BJ (cell line): Measurements from ENCODE around the gene TSHZ2. TPM values are rescaled to one million over a fixed set of nuclear protein-coding genes. Genes with fewer than 3 reads are reported as not detected.

Source experiments
- CTCF ChIA-PET: fragments of 350-600 bp; formaldehyde crosslinking; extraction: SDS; loops from one replicate; lab custom pipeline; 2021; ENCODE audit warnings: antibody characterized with exemption, inconsistent platforms; lab: Yijun Ruan, JAX
- POLR2A ChIA-PET: fragments of 300-600 bp; sonication (Branson Sonifier 250); formaldehyde crosslinking; extraction: SDS; loops from one replicate; lab custom pipeline; 2021; ENCODE audit warnings: antibody characterized with exemption; lab: Charles Lee
- DNase-seq: peaks from one replicate; pipeline ENCODE4 v3.0.0-alpha.2; 2011; ENCODE audit warnings: low read depth
- H3K27me3 ChIP-seq: 2 replicates; pipeline ENCODE4 v1.6.0; 2011; ENCODE audit warnings: low read length; ENCODE audit not compliant: control insufficient read depth, insufficient read depth
- H3K36me3 ChIP-seq: 2 replicates; pipeline ENCODE4 v1.5.1; 2011; ENCODE audit warnings: low read length; ENCODE audit not compliant: control insufficient read depth, insufficient read depth
- H3K4me3 ChIP-seq: 2 replicates; pipeline ENCODE4 v1.5.1; 2011; ENCODE audit warnings: low read depth, mild to moderate bottlenecking, control low read depth, low read length
- CTCF ChIP-seq: IDR thresholded peaks from 2 replicates; pipeline ENCODE4 v1.5.1; 2011; ENCODE audit warnings: low read depth, mild to moderate bottlenecking, control low read depth, inconsistent platforms, low read length, moderate library complexity; ENCODE audit not compliant: insufficient read depth
- polyA plus RNA-seq: library from polyadenylated mRNA; depleted of rRNA; stranded (reverse); fragments of >200 nt; gene quantifications from 2 replicates; pipeline ENCODE4 v1.2.3, GENCODE V29; 2011

Gene TSHZ2
- polyA plus RNA-seq, 1 experiment, result not detected

DNA sequence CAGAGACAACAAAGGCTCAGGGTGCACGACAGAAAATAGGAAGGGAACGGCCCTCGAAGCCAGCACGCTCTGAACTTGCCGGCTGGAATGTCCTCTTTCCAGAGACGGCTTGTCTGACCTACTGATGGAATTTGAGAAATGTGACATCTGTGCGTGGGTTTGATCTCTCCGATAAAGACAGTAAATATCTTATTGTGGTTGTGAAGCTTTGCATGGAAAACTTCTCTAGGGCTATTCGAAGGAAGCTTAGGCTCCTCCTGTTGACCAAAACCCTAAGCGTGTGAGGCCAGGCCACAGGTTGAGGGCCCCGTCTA, 374.1 kb downstream of the TSHZ2 start:
- POLR2A ChIA-PET, result no interaction called here
- H3K4me3 ChIP-seq, result no peak overlapping the region
- DNase-seq, result no peak
- H3K36me3 ChIP-seq, result no peaks in the 10 kb centered on the region
- CTCF ChIA-PET, result no interaction called here
- no peak for TF ChIP-seq CTCF
- no peaks in the 10 kb centered on the region for H3K27me3 ChIP-seq

DNA sequence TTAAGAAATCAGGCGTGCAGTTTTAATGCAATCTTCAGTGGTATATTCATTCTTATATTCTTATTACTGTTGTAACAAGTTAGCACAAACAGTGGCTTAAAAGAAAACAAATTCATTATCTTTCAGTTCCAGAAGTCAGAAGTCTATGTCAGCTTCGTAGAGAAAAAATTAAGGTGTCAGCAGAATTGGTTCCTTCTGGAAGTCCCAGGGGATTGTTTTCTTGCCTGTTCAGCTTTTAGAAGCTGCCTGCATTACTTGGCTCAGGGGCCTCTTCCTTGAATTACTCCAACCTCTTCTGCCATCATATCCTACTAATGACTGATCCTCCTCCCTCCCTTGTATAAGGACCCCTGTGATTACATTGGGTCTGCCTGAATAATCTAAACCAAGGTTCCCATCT, 377.6 kb downstream of the TSHZ2 start:
- Histone ChIP-seq H3K36me3 (no peaks in the 10 kb centered on the region), H3K27me3 (no peaks in the 10 kb centered on the region), H3K4me3 (no peak overlapping the region)
- CTCF ChIA-PET, result no interaction called here
- no peak for DNase-seq
- TF ChIP-seq CTCF, result no peak
- POLR2A ChIA-PET, result no interaction called here

- Histone ChIP-seq H3K4me3 (no peak overlapping the region), H3K27me3 (no peaks in the 10 kb centered on the region), H3K36me3 (no peaks in the 10 kb centered on the region)
- no peak for DNase-seq
- no peak for TF ChIP-seq CTCF
- ChIA-PET POLR2A (no interaction called here), CTCF (interaction anchor here (0.6 kb wide), 1 partner anchor 56 kb away, joined by 3 read pairs; no protein-coding TSS in a partner anchor)
Observed at GRCh38 chr20:53352727-53353440, 380.7 kb downstream of the TSHZ2 start.

- TF ChIP-seq CTCF, result no peak
- Histone ChIP-seq H3K4me3 (no peak overlapping the region), H3K36me3 (no peaks in the 10 kb centered on the region), H3K27me3 (no peaks in the 10 kb centered on the region)
- POLR2A ChIA-PET, result no interaction called here
- DNase-seq, result no peak
- CTCF ChIA-PET, result no interaction called here
Observed at GRCh38 chr20:53354314-53354713, 382.2 kb downstream of the TSHZ2 start.

DNA sequence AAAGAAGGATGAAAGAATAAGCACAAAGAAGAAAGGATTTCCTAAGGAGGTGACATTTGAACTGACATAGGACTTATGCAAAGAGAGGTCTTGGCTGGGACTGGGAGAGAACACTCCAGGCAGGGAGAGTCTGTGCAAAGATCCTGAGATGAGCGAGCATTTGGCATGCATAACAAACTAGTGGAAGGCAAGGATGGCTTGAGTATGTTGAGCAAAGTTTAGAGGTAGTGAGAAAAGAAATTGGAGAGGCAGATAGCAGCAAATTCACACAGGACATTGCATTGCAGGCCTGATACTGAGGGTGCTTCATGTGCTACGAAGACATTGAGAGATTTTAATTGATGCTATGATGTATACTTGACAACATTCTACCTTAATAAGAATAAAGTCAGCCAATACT, 383.6 kb downstream of the TSHZ2 start:
- no peak for TF ChIP-seq CTCF
- ChIA-PET CTCF (no interaction called here), POLR2A (no interaction called here)
- Histone ChIP-seq H3K4me3 (no peak overlapping the region), H3K27me3 (no peaks in the 10 kb centered on the region), H3K36me3 (no peaks in the 10 kb centered on the region)
- DNase-seq, result no peak
